GM20000 (cell line): ENCODE measurements around the gene MRTFB.

ENCODE experiments used
- DNase-seq: peaks from one replicate; pipeline ENCODE4 v3.0.0; 2012; ENCODE audit warnings: low spot score
- TF ChIP-seq, protein P1 (sequence below): IDR thresholded peaks from 2 replicates; pipeline ENCODE4 v1.5.1; 2012; ENCODE audit warnings: mild to moderate bottlenecking, control low read depth; ENCODE audit errors: extremely low read depth, missing control alignments

The MRTFB gene

GRCh38 chr16:14051103-14051729, 19.9 kb upstream of the MRTFB start:
- TF ChIP-seq, protein P1, sequence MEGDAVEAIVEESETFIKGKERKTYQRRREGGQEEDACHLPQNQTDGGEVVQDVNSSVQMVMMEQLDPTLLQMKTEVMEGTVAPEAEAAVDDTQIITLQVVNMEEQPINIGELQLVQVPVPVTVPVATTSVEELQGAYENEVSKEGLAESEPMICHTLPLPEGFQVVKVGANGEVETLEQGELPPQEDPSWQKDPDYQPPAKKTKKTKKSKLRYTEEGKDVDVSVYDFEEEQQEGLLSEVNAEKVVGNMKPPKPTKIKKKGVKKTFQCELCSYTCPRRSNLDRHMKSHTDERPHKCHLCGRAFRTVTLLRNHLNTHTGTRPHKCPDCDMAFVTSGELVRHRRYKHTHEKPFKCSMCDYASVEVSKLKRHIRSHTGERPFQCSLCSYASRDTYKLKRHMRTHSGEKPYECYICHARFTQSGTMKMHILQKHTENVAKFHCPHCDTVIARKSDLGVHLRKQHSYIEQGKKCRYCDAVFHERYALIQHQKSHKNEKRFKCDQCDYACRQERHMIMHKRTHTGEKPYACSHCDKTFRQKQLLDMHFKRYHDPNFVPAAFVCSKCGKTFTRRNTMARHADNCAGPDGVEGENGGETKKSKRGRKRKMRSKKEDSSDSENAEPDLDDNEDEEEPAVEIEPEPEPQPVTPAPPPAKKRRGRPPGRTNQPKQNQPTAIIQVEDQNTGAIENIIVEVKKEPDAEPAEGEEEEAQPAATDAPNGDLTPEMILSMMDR = no peak
- DNase-seq = no peak

DNA sequence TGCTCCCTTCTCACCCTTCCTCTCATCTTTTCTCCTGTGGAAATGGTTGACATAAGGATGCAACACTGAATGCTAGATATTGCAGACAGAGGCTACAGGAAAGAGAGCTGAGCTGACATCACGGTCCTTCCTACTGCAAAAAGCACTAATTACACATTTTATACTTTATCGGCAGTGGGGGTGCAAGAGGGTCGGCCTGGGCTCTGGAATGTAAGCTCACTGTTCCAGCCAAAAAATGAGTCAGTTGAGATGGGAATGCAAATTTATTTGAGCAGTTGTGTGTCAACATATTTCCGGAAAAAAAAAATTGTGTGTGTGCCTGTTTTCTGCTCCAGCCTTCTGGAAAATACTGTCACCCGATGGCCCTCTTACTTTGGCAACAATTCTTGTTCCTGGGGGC, 14.1 kb upstream of the MRTFB start:
- TF ChIP-seq, protein P1 = no peak

GRCh38 chr16:14057878-14058382, 13.2 kb upstream of the MRTFB start:
- DNase-seq = no peak
- TF ChIP-seq, protein P1 = no peak

More for the DNA sequence above, 14.1 kb upstream of the MRTFB start:
- no peak for DNase-seq

GRCh38 chr16:14061732-14062259, 9.3 kb upstream of the MRTFB start:
- DNase-seq = no peak
- TF ChIP-seq, protein P1 = no peak

- DNase-seq = no peak
- TF ChIP-seq, protein P1 = no peak
These were observed 8.9 kb upstream of the MRTFB start for GRCh38 chr16:14062261-14062660.

- DNase-seq = no peak
- TF ChIP-seq, protein P1 = no peak
These were observed 7.2 kb upstream of the MRTFB start for GRCh38 chr16:14063618-14064581.

- DNase-seq = no peak
- TF ChIP-seq, protein P1 = no peak
These were observed 1.3 kb upstream of the MRTFB start for GRCh38 chr16:14069818-14070217.
